ENCODE results near the gene RRAD.

DNA sequence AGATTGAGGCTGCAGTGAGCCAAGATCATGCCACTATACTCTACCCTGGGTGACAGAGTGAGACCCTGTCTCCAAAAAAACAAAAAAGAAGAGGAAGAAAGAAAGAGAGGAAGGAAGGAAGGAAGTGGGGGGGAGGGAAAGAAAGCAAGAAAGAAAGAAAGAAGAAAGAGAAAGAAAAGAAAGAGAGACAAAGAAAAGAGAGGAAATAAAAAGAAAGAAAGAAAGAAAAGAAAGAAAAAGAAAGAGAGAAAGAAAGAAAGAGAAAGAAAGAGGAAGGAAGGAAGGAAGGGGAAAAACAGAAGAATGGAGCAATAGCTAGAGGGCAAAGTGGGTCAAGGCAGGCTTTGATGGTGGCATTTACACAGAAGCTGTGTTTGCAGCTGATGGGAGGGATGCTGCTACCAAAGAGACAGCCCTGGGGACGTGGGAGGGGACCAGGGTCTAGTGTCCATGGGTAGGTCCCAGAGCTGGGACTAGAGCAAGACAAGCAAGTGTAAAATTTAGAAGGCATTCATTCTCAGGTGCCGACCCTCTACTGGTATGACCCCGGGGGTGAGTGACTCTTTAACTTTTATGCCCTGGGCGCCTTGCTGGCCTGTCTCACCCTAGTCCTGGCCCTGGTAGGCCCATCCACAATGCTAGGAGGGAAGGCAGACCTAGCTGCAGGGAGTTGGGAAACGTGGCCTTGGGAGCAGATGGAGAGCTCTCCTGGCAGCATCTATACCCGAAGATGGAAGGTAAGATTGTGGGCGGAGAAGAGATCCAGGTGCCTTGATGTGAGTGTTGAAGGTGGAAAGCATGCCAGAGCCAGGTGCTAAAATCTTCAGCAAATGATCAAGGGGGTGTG, 33.7 kb upstream of the RRAD start:
- TF ChIP-seq, protein P1, sequence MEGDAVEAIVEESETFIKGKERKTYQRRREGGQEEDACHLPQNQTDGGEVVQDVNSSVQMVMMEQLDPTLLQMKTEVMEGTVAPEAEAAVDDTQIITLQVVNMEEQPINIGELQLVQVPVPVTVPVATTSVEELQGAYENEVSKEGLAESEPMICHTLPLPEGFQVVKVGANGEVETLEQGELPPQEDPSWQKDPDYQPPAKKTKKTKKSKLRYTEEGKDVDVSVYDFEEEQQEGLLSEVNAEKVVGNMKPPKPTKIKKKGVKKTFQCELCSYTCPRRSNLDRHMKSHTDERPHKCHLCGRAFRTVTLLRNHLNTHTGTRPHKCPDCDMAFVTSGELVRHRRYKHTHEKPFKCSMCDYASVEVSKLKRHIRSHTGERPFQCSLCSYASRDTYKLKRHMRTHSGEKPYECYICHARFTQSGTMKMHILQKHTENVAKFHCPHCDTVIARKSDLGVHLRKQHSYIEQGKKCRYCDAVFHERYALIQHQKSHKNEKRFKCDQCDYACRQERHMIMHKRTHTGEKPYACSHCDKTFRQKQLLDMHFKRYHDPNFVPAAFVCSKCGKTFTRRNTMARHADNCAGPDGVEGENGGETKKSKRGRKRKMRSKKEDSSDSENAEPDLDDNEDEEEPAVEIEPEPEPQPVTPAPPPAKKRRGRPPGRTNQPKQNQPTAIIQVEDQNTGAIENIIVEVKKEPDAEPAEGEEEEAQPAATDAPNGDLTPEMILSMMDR (conservative IDR thresholded peaks at IDR 0.05; ENCODE audit: low read depth, low read length), result no peak
- TF ChIP-seq POLR2A (IDR thresholded peaks at IDR 0.05; ENCODE audit: low read depth, low read length) (no peak), SMC3 (IDR thresholded peaks at IDR 0.05; ENCODE audit: low read depth, low read length) (no peak), MXI1 (IDR thresholded peaks at IDR 0.05; ENCODE audit: borderline replicate concordance, low read depth, low read length) (no peak)

All from IMR-90 (cell line).